NT2/D1 (cell line): ENCODE data around the gene NRDC.

ENCODE experiments used
- SUZ12 ChIP-seq: IDR thresholded peaks from 2 replicates; pipeline ENCODE4 v1.6.1; 2011; ENCODE audit not compliant: insufficient read length, insufficient read depth; ENCODE audit errors: extremely low read depth
- ZNF274 ChIP-seq: IDR thresholded peaks from 2 replicates; pipeline ENCODE4 v1.6.1; 2011; ENCODE audit warnings: mild to moderate bottlenecking, low read depth, low read length

DNA sequence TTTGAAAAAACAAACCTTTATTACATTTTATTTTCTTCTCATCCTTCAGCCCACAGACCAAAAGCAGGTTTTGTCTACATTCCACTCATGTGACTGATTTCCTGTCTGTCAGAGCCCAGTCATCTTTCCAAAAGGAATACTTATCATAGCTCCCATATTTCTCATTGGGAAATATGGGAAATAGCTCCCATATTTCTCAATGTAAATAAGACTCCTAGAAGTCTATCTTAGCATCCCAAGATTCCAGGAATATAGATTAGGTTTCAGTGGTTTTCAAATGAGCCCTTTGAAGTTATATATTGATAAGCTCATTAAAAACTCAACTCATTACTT is 19.1 kb upstream of the NRDC start:
- TF ChIP-seq SUZ12 (no peak), ZNF274 (no peak)
